Liver (tissue), 9 donors: ENCODE data around the gene CYFIP1. TPM values are rescaled to one million over a fixed set of nuclear protein-coding genes. Genes with fewer than 3 reads are reported as not detected.

ENCODE experiments used
- DNase-seq: peaks from one replicate; pipeline ENCODE4 v3.0.0-alpha.2; 2017; ENCODE audit warnings: low spot score
- H3K27ac ChIP-seq, 2 donors: one replicate each; pipeline ENCODE4 v1.7.0; 2013; ENCODE audit warnings: inconsistent platforms in 2 of 2, low read length in 2 of 2, control low read depth in 1 of 2, low read depth in 1 of 2, mild to moderate bottlenecking in 1 of 2
- H3K27me3 ChIP-seq, 4 donors: one replicate each; pipeline versions ENCODE4 v1.6.1 to v1.7.0; 2013; ENCODE audit warnings: low read length in 3 of 4, inconsistent platforms in 1 of 4, mild to moderate bottlenecking in 1 of 4, moderate library complexity in 1 of 4; ENCODE audit not compliant: control insufficient read depth in 4 of 4, insufficient read depth in 4 of 4
- H3K36me3 ChIP-seq, 4 donors: one replicate each; pipeline versions ENCODE4 v1.6.1 to v1.7.0; 2013; ENCODE audit warnings: low read length in 3 of 4, mild to moderate bottlenecking in 3 of 4, low read depth in 1 of 4, moderate library complexity in 1 of 4; ENCODE audit not compliant: control insufficient read depth in 4 of 4, insufficient read depth in 3 of 4
- H3K4me1 ChIP-seq, 4 donors: one replicate each; pipeline versions ENCODE4 v1.6.1 to v1.7.0; 2013; ENCODE audit warnings: low read length in 3 of 4, mild to moderate bottlenecking in 3 of 4, moderate library complexity in 1 of 4; ENCODE audit not compliant: control insufficient read depth in 4 of 4, insufficient read depth in 4 of 4
- H3K4me3 ChIP-seq, 3 donors: one replicate each; pipeline versions ENCODE4 v1.6.1 to v1.7.0; 2013; ENCODE audit warnings: low read length in 3 of 3, control low read depth in 1 of 3, low read depth in 1 of 3, mild to moderate bottlenecking in 1 of 3
- H3K9ac ChIP-seq, 2 donors: one replicate each; pipeline ENCODE4 v1.7.0; 2013; ENCODE audit warnings: low read length in 2 of 2, mild to moderate bottlenecking in 2 of 2, moderate library complexity in 2 of 2, control low read depth in 1 of 2, low read depth in 1 of 2
- H3K9me3 ChIP-seq, 4 donors: one replicate each; pipeline versions ENCODE4 v1.6.1 to v1.7.0; 2013; ENCODE audit warnings: low read length in 3 of 4; ENCODE audit not compliant: control insufficient read depth in 4 of 4
- EGR1 ChIP-seq, 2 donors: IDR thresholded peaks; 2 replicates each; pipeline ENCODE4 v1.6.1; 2016 to 2018; ENCODE audit warnings: antibody characterized with exemption in 2 of 2, low read depth in 2 of 2
- FOXA1 ChIP-seq: IDR thresholded peaks from 2 replicates; pipeline ENCODE4 v1.6.1; 2016; ENCODE audit warnings: antibody characterized with exemption
- FOXA2 ChIP-seq: IDR thresholded peaks from 2 replicates; pipeline ENCODE4 v1.6.1; 2016; ENCODE audit warnings: antibody characterized with exemption
- GABPA ChIP-seq, 2 donors: IDR thresholded peaks in 1 of 2; conservative IDR thresholded peaks in 1 of 2; 2 replicates each; pipeline ENCODE4 v1.6.1; 2016; ENCODE audit warnings: antibody characterized with exemption in 2 of 2, mild to moderate bottlenecking in 1 of 2, moderate library complexity in 1 of 2
- HNF4A ChIP-seq, 2 donors: conservative IDR thresholded peaks; 2 replicates each; pipeline ENCODE4 v1.6.1; 2016; ENCODE audit warnings: antibody characterized with exemption in 2 of 2, mild to moderate bottlenecking in 2 of 2
- HNF4G ChIP-seq: IDR thresholded peaks from 2 replicates; pipeline ENCODE4 v1.6.1; 2016; ENCODE audit warnings: antibody characterized with exemption
- JUND ChIP-seq, 2 donors: IDR thresholded peaks; 2 replicates each; pipeline ENCODE4 v1.6.1; 2016; ENCODE audit warnings: antibody characterized with exemption in 2 of 2
- NR2F2 ChIP-seq: IDR thresholded peaks from 2 replicates; pipeline ENCODE4 v1.6.1; 2016; ENCODE audit warnings: antibody characterized with exemption
- RAD21 ChIP-seq, 2 donors: IDR thresholded peaks; 2 replicates each; pipeline ENCODE4 v1.6.1; 2016; ENCODE audit warnings: antibody characterized with exemption in 2 of 2, mild to moderate bottlenecking in 2 of 2
- REST ChIP-seq: IDR thresholded peaks from 2 replicates; pipeline ENCODE4 v1.6.1; 2016; ENCODE audit warnings: antibody characterized with exemption, mild to moderate bottlenecking
- RXRA ChIP-seq, 2 donors: IDR thresholded peaks; 2 replicates each; pipeline ENCODE4 v1.6.1; 2017 to 2018; ENCODE audit warnings: antibody characterized with exemption in 2 of 2, mild to moderate bottlenecking in 1 of 2
- SP1 ChIP-seq: IDR thresholded peaks from 2 replicates; pipeline ENCODE4 v1.6.1; 2018; ENCODE audit warnings: antibody characterized with exemption, mild to moderate bottlenecking
- TAF1 ChIP-seq: conservative IDR thresholded peaks from 2 replicates; pipeline ENCODE4 v1.6.1; 2016; ENCODE audit warnings: antibody characterized with exemption, mild to moderate bottlenecking
- YY1 ChIP-seq: IDR thresholded peaks from 2 replicates; pipeline ENCODE4 v1.6.1; 2016; ENCODE audit warnings: antibody characterized with exemption, mild to moderate bottlenecking
- WGBS: extraction: QIAGEN DNeasy Blood & Tissue Kit; methylation state at CpG from one replicate; pipeline ENCODE4 v1.1.7; 2013; 5-methylcytosine and 5-hydroxymethylcytosine counted together
- polyA plus RNA-seq, 2 donors: library from polyadenylated mRNA; stranded (reverse) in 1 of 2; unstranded in 1 of 2; fragments of 200-250 nt in 1 of 2; fragments of >200 nt in 1 of 2; fragmentation: Nextera tagmentation in 1 of 2; extraction: Ambion mirVana in 1 of 2; gene quantifications; one replicate each; pipeline versions ENCODE4 v1.2.1 to v1.2.3, GENCODE V29; 2013 to 2015
- total RNA-seq, 2 donors: library from RNA; depleted of rRNA; stranded (reverse); fragments of >200 nt; gene quantifications; one replicate each; pipeline ENCODE4 v1.2.3, GENCODE V29; 2014
- TF ChIP-seq, protein P1 (sequence below): IDR thresholded peaks from 2 replicates; pipeline ENCODE4 v1.6.1; 2016; ENCODE audit warnings: antibody characterized with exemption
- TF ChIP-seq, protein P2 (sequence below): IDR thresholded peaks from 2 replicates; pipeline ENCODE4 v1.6.1; 2016; ENCODE audit warnings: antibody characterized with exemption
- TF ChIP-seq, protein P3 (sequence below): IDR thresholded peaks from 2 replicates; pipeline ENCODE4 v1.6.1; 2016; ENCODE audit warnings: antibody characterized with exemption
- TF ChIP-seq, protein P4 (sequence below): fragments of 150-350 bp; IDR thresholded peaks from 2 replicates; pipeline ENCODE4 v1.5.1; 2017; ENCODE audit warnings: improper control_type of control experiment, low read depth, low read length; ENCODE audit not compliant: missing input control
- donor health status: healthy.
- donor health status: healthy.
- donor health status: healthy.
- donor health status: healthy.
- donor health status: healthy.

CYFIP1 gene
- total and polyA plus RNA-seq, 4 donors: 13.5 to 48.3 (median 38.3) TPM

DNA sequence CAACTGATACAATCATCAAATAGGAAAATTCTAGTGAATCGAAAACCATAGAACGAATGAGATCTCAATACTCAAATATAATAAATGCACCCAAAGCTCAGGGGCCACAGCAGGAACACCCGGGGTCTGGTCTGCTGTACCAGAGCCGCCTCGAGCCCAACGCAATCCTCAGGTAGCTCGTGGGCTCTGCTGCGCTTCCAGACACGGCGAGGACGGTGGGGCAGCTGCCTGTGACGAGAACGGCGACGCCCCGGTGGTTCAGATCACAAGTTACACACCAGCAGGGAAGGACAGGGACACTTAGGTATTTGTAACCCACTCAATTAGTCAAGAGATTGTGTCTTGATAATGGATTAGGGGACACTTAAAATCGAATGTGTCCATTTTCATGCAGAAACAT, 87.1 kb downstream of the CYFIP1 start:
- DNase-seq: no peak
- no peak overlapping the region for H3K27ac ChIP-seq
- no peaks in the 10 kb centered on the region for H3K4me1 ChIP-seq
- no peak overlapping the region for H3K9ac ChIP-seq
- peaks cover 5 to 46% (median 16%) of the 10 kb centered on the region in 4 donors for H3K36me3 ChIP-seq
- H3K9me3 ChIP-seq: no peaks in the 10 kb centered on the region
- no peaks in the 10 kb centered on the region for H3K27me3 ChIP-seq
- WGBS: 93% methylated on average over 17 of the region's 17 CpGs
- TF ChIP-seq YY1 (no peak), SP1 (no peak), NR2F2 (no peak), FOXA2 (no peak), GABPA (IDR thresholded peaks at IDR 0.05 in 1 of 2, conservative IDR thresholded peaks at IDR 0.05 in 1 of 2) (no peak), RAD21 (IDR thresholded peaks at IDR 0.05) (no peak), HNF4A (conservative IDR thresholded peaks at IDR 0.05) (no peak), RXRA (IDR thresholded peaks at IDR 0.05) (no peak), FOXA1 (no peak), EGR1 (IDR thresholded peaks at IDR 0.05; ENCODE audit: low read depth in 2 of 2) (no peak), TAF1 (no peak), HNF4G (no peak)
- TF ChIP-seq, protein P1, sequence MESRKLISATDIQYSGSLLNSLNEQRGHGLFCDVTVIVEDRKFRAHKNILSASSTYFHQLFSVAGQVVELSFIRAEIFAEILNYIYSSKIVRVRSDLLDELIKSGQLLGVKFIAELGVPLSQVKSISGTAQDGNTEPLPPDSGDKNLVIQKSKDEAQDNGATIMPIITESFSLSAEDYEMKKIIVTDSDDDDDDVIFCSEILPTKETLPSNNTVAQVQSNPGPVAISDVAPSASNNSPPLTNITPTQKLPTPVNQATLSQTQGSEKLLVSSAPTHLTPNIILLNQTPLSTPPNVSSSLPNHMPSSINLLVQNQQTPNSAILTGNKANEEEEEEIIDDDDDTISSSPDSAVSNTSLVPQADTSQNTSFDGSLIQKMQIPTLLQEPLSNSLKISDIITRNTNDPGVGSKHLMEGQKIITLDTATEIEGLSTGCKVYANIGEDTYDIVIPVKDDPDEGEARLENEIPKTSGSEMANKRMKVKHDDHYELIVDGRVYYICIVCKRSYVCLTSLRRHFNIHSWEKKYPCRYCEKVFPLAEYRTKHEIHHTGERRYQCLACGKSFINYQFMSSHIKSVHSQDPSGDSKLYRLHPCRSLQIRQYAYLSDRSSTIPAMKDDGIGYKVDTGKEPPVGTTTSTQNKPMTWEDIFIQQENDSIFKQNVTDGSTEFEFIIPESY: no peak
- TF ChIP-seq, protein P2, sequence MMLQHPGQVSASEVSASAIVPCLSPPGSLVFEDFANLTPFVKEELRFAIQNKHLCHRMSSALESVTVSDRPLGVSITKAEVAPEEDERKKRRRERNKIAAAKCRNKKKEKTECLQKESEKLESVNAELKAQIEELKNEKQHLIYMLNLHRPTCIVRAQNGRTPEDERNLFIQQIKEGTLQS: no peak
- TF ChIP-seq, protein P3, sequence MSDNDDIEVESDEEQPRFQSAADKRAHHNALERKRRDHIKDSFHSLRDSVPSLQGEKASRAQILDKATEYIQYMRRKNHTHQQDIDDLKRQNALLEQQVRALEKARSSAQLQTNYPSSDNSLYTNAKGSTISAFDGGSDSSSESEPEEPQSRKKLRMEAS: no peak
- H3K4me3 ChIP-seq: no peak overlapping the region

DNA sequence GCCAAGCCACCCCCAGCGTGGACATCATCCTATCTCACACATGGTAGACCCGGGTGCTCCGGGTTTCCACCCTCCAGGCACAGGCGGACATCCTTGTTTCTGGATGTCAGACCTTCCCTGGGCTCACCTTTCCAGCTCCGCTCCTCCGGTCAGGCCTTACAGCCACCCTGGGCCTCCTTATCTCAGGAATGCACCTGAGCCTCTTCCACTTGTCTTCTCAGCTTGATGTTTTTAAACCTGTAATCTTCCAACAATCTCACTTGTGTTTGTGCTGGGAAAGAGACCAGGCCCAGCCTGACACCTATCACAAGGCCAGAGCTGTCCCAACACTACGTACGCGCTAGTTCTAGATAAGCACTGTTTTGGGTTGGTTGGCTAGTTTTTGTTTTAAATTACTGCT, 87.8 kb downstream of the CYFIP1 start:
- H3K36me3 ChIP-seq: peaks cover 5 to 47% (median 21%) of the 10 kb centered on the region in 4 donors
- TF ChIP-seq FOXA2: no peak
- TF ChIP-seq SP1: no peak
- no peak for TF ChIP-seq HNF4G
- TF ChIP-seq, protein P4, sequence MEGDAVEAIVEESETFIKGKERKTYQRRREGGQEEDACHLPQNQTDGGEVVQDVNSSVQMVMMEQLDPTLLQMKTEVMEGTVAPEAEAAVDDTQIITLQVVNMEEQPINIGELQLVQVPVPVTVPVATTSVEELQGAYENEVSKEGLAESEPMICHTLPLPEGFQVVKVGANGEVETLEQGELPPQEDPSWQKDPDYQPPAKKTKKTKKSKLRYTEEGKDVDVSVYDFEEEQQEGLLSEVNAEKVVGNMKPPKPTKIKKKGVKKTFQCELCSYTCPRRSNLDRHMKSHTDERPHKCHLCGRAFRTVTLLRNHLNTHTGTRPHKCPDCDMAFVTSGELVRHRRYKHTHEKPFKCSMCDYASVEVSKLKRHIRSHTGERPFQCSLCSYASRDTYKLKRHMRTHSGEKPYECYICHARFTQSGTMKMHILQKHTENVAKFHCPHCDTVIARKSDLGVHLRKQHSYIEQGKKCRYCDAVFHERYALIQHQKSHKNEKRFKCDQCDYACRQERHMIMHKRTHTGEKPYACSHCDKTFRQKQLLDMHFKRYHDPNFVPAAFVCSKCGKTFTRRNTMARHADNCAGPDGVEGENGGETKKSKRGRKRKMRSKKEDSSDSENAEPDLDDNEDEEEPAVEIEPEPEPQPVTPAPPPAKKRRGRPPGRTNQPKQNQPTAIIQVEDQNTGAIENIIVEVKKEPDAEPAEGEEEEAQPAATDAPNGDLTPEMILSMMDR: no peak
- TF ChIP-seq, protein P1: no peak
- no peak for TF ChIP-seq REST
- TF ChIP-seq EGR1 (IDR thresholded peaks at IDR 0.05; ENCODE audit: low read depth in 2 of 2): no peak
- TF ChIP-seq JUND (IDR thresholded peaks at IDR 0.05): no peak
- TF ChIP-seq YY1: no peak
- TF ChIP-seq RAD21 (IDR thresholded peaks at IDR 0.05): no peak
- no peak for TF ChIP-seq HNF4A (conservative IDR thresholded peaks at IDR 0.05)
- H3K4me3 ChIP-seq: no peak overlapping the region
- no peak overlapping the region for H3K27ac ChIP-seq
- DNase-seq: no peak
- no peaks in the 10 kb centered on the region for H3K27me3 ChIP-seq
- no peak overlapping the region for H3K9ac ChIP-seq
- 87% methylated on average over 9 of the region's 9 CpGs for WGBS
- H3K9me3 ChIP-seq: no peaks in the 10 kb centered on the region
- H3K4me1 ChIP-seq: no peaks in the 10 kb centered on the region
